Endothelial cell of umbilical vein (primary cell): ENCODE results near the gene WASF2. TPM values are rescaled to one million over a fixed set of nuclear protein-coding genes. Genes with fewer than 3 reads are reported as not detected.

Experiments
- BruUV-seq: library from RNA; stranded (reverse); fragments of 400-500 nt; replicated peaks from 2 replicates; lab custom pipeline; 2021; lab: Mats Ljungman, UMichigan
- CTCF ChIA-PET: fragments of 300-600, 350-600 bp; sonication (Branson Sonifier 250); formaldehyde crosslinking; loops from one replicate; lab custom pipeline; 2021; ENCODE audit warnings: antibody characterized with exemption, inconsistent platforms; lab: Charles Lee
- POLR2A ChIA-PET: fragments of 300-600, 350-600 bp; sonication (Branson Sonifier 250); formaldehyde crosslinking; loops from one replicate; lab custom pipeline; 2021; ENCODE audit warnings: antibody characterized with exemption, inconsistent platforms; lab: Charles Lee
- DNase-seq: peaks from one replicate; pipeline ENCODE4 v3.0.0-alpha.2; 2011; ENCODE audit warnings: low read depth, low spot score
- FAIRE-seq: peaks from 2 replicates; lab custom pipeline; 2011; peaks lifted over from hg19 to GRCh38; lab: Jason Lieb, UNC
- H2AFZ ChIP-seq: 2 replicates; pipeline ENCODE4 v1.6.0; 2012; ENCODE audit warnings: low read depth, low read length, control low read depth, inconsistent platforms
- H3K27ac ChIP-seq: 2 replicates; pipeline ENCODE4 v1.5.1; 2011; ENCODE audit warnings: low read depth, mild to moderate bottlenecking, control low read depth, low read length, moderate library complexity; ENCODE audit not compliant: insufficient read depth
- H3K27me3 ChIP-seq, 2 experiments: 2 replicates each; pipeline versions ENCODE4 v1.6.0 to v1.6.1; 2011; ENCODE audit warnings: low read length in 2 of 2, mixed read lengths in 1 of 2; ENCODE audit not compliant: control insufficient read depth in 2 of 2, insufficient read depth in 2 of 2
- H3K36me3 ChIP-seq, 2 experiments: 2 replicates in 1 of 2; 3 replicates in 1 of 2; pipeline ENCODE4 v1.5.1; 2011; ENCODE audit warnings: low read length in 2 of 2, mild to moderate bottlenecking in 1 of 2, moderate library complexity in 1 of 2; ENCODE audit not compliant: control insufficient read depth in 2 of 2, insufficient read depth in 2 of 2; ENCODE audit errors: extremely low read depth in 1 of 2
- H3K4me1 ChIP-seq: 3 replicates; pipeline ENCODE4 v1.5.1; 2011; ENCODE audit warnings: mild to moderate bottlenecking, low read length; ENCODE audit not compliant: control insufficient read depth, insufficient read depth; ENCODE audit errors: extremely low read depth
- H3K4me2 ChIP-seq: 2 replicates; pipeline ENCODE4 v1.6.1; 2011; ENCODE audit warnings: low read length, control low read depth, mixed read lengths; ENCODE audit not compliant: insufficient read depth
- H3K4me3 ChIP-seq, 3 experiments: fragments of 200-600 bp in 1 of 3; sonication (generic), shearing (Covaris generic) in 1 of 3; replicated peaks in 1 of 3; 2 replicates each; pipeline ENCODE4 v1.5.1; 2011 to 2016; ENCODE audit warnings: control low read depth in 3 of 3, low read length in 3 of 3, mild to moderate bottlenecking in 2 of 3, inconsistent platforms in 1 of 3, low read depth in 1 of 3, moderate library complexity in 1 of 3; ENCODE audit not compliant: insufficient read depth in 1 of 3
- H3K79me2 ChIP-seq: 2 replicates; pipeline ENCODE4 v1.6.0; 2012; ENCODE audit warnings: low read length, inconsistent platforms; ENCODE audit not compliant: control insufficient read depth, insufficient read depth
- H3K9ac ChIP-seq: replicated peaks from 2 replicates; pipeline ENCODE3; 2011; ENCODE audit warnings: low read length, control low read depth; ENCODE audit not compliant: insufficient read depth; ENCODE audit errors: extremely low read depth
- H3K9me1 ChIP-seq: replicated peaks from 3 replicates; pipeline ENCODE4 v1.6.0; 2011; ENCODE audit warnings: mild to moderate bottlenecking, low read length; ENCODE audit not compliant: control insufficient read depth, insufficient read depth; ENCODE audit errors: extremely low read depth
- H3K9me3 ChIP-seq: replicated peaks from 2 replicates; pipeline ENCODE4 v1.5.1; 2012; ENCODE audit warnings: low read length, inconsistent platforms; ENCODE audit not compliant: control insufficient read depth, insufficient read depth
- H4K20me1 ChIP-seq: replicated peaks from 2 replicates; pipeline ENCODE3; 2011; ENCODE audit warnings: mild to moderate bottlenecking, low read length; ENCODE audit not compliant: control insufficient read depth, insufficient read depth; ENCODE audit errors: extremely low read depth
- EZH2 ChIP-seq: IDR thresholded peaks from 2 replicates; pipeline ENCODE4 v1.6.1; 2012; ENCODE audit warnings: borderline replicate concordance, low read depth, mild to moderate bottlenecking, moderate library complexity, low read length, inconsistent platforms; ENCODE audit not compliant: severe bottlenecking
- FOS ChIP-seq: IDR thresholded peaks from 2 replicates; pipeline ENCODE4 v1.6.1; 2011; ENCODE audit warnings: mild to moderate bottlenecking, low read length, moderate library complexity, borderline replicate concordance; ENCODE audit not compliant: insufficient read depth
- GATA2 ChIP-seq: IDR thresholded peaks from 2 replicates; pipeline ENCODE4 v1.7.0; 2011; ENCODE audit warnings: low read depth, mild to moderate bottlenecking, moderate library complexity, mixed read lengths, low read length; ENCODE audit not compliant: insufficient read length, insufficient read depth
- JUN ChIP-seq: IDR thresholded peaks from 2 replicates; pipeline ENCODE4 v1.6.1; 2011; ENCODE audit warnings: borderline replicate concordance, low read depth; ENCODE audit not compliant: insufficient read length, insufficient read depth
- MYC ChIP-seq: IDR thresholded peaks from one replicate; pipeline ENCODE4 v1.6.1; 2011; ENCODE audit warnings: mild to moderate bottlenecking, low read depth, low read length
- POLR2A ChIP-seq: IDR thresholded peaks from 2 replicates; pipeline ENCODE4 v1.6.1; 2012; ENCODE audit warnings: low read depth, mild to moderate bottlenecking, control low read depth, low read length
- POLR2AphosphoS5 ChIP-seq: IDR thresholded peaks from 2 replicates; pipeline ENCODE4 v1.6.1; 2012; ENCODE audit warnings: low read depth, mild to moderate bottlenecking, control low read depth, low read length, moderate library complexity; ENCODE audit not compliant: insufficient read depth
- dilution Hi-C: fragments of 300-500 bp; cut with MboI; formaldehyde crosslinking; loops from one replicate; pipeline ENCODE4 v1.15.0; 2019; ENCODE audit warnings: low sequenced_read_pairs; ENCODE audit not compliant: extremely low pct_ligation_motif_present
- intact Hi-C: fragments of 100-400 bp; cut with micrococcal nuclease; formaldehyde crosslinking; loops from one replicate; pipeline ENCODE4 v1.10.0; 2022
- polyA plus RNA-seq, 4 experiments: library from polyadenylated mRNA; depleted of rRNA in 3 of 4; stranded (reverse) in 3 of 4; unstranded in 1 of 4; fragments of >200 nt; gene quantifications; 2 replicates each; pipeline versions ENCODE4 v1.2.1 to v1.2.3, GENCODE V29; 2011 to 2012; ENCODE audit warnings: missing spikeins in 1 of 4
- total RNA-seq: library from RNA; stranded (reverse); gene quantifications from 2 replicates; pipeline ENCODE4 v1.2.3, GENCODE V29; 2021
- TF ChIP-seq, protein P1 (sequence below): IDR thresholded peaks from 2 replicates; pipeline ENCODE4 v1.6.1; 2011; ENCODE audit not compliant: insufficient read depth, insufficient read length
- TF ChIP-seq, protein P2 (sequence below), 2 donors: IDR thresholded peaks; 1 replicate in 1 of 2; 2 replicates in 1 of 2; pipeline ENCODE4 v1.5.1; 2011; ENCODE audit warnings: low read length in 2 of 2, mild to moderate bottlenecking in 2 of 2, moderate library complexity in 2 of 2, control low read depth in 1 of 2, inconsistent platforms in 1 of 2, low read depth in 1 of 2; ENCODE audit not compliant: insufficient read depth in 1 of 2; ENCODE audit errors: extremely low read depth in 1 of 2

Gene WASF2
- total and polyA plus RNA-seq, 2 donors (not counting 3 experiments of a cell fraction or from before 2014, with no cell fraction given), result 76.9 to 172 TPM

DNA sequence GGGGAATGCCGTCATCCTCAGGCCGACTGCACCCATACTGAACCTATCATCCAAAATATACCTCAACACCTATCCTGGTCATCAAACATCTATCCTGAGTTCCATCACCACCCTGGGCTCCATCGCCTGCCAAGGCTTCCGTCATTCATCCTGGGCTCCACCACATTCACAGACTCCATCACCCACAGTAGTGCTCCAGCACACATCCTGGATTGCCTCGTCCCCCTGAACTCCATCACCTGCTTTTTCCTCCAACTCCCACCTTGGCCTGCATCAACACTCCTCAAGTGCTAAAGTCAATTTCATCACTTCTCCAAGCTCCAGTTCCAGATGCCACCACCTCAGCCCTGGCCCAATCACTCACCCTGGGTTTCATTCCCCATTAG lies 131.0 kb downstream of the WASF2 start:
- CTCF ChIA-PET, result interaction anchor here (0.6 to 5.5 kb wide), 13 partner anchors 7 to 247 kb away, joined by 3 to 54 read pairs (median 10); partner anchors contain the start of genes GPR3 and MAP3K6
- BruUV-seq, result no TSS peak

More for the DNA sequence above, 131.0 kb downstream of the WASF2 start:
- TF ChIP-seq MYC (no peak), JUN (no peak), EZH2 (no peak), POLR2AphosphoS5 (no peak), GATA2 (no peak), POLR2A (no peak), FOS (no peak)
- TF ChIP-seq, protein P1, sequence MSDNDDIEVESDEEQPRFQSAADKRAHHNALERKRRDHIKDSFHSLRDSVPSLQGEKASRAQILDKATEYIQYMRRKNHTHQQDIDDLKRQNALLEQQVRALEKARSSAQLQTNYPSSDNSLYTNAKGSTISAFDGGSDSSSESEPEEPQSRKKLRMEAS, result no peak
- TF ChIP-seq, protein P2, sequence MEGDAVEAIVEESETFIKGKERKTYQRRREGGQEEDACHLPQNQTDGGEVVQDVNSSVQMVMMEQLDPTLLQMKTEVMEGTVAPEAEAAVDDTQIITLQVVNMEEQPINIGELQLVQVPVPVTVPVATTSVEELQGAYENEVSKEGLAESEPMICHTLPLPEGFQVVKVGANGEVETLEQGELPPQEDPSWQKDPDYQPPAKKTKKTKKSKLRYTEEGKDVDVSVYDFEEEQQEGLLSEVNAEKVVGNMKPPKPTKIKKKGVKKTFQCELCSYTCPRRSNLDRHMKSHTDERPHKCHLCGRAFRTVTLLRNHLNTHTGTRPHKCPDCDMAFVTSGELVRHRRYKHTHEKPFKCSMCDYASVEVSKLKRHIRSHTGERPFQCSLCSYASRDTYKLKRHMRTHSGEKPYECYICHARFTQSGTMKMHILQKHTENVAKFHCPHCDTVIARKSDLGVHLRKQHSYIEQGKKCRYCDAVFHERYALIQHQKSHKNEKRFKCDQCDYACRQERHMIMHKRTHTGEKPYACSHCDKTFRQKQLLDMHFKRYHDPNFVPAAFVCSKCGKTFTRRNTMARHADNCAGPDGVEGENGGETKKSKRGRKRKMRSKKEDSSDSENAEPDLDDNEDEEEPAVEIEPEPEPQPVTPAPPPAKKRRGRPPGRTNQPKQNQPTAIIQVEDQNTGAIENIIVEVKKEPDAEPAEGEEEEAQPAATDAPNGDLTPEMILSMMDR (IDR thresholded peaks at IDR 0.05; ENCODE audit: extremely low read depth in 1 of 2, insufficient read depth in 1 of 2, low read depth in 1 of 2, low read length in 2 of 2), result no peak
- Histone ChIP-seq H3K4me3 (no peak overlapping the region), H2AFZ (no peak overlapping the region), H3K4me2 (no peak overlapping the region), H4K20me1 (no peaks in the 10 kb centered on the region), H3K27ac (no peak overlapping the region), H3K27me3 (no peaks in the 10 kb centered on the region), H3K9me1 (no peaks in the 10 kb centered on the region), H3K9me3 (no peaks in the 10 kb centered on the region), H3K4me1 (no peaks in the 10 kb centered on the region), H3K36me3 (peaks cover 0 to 4% of the 10 kb centered on the region in 2 experiments), H3K79me2 (no peaks in the 10 kb centered on the region), H3K9ac (no peak overlapping the region)
- POLR2A ChIA-PET, result interaction anchor here (0.6 kb wide), 1 partner anchor 356 kb away, joined by 4 read pairs; no protein-coding TSS in a partner anchor
- DNase-seq, result no peak
- intact Hi-C loops, result no loop called here
- dilution Hi-C loops, result no loop called here
- FAIRE-seq, result no peak
